HG02981 (cell line): ENCODE measurements around the gene ANP32A.

ENCODE experiments used
- ATAC-seq: cut with Tn5 transposase; IDR thresholded peaks from one replicate; pipeline ENCODE4 v1.9.1; 2021; ENCODE audit warnings: mild to moderate bottlenecking, moderate library complexity; ENCODE audit not compliant: unreplicated experiment

Gene ANP32A

GRCh38 chr15:68784206-68784605 lies 36.5 kb downstream of the ANP32A start:
- no peak for ATAC-seq

- ATAC-seq = no peak
Observed at GRCh38 chr15:68783226-68784058, 37.3 kb downstream of the ANP32A start.

- ATAC-seq = no peak
Observed at GRCh38 chr15:68782589-68783161, 38.0 kb downstream of the ANP32A start.

GRCh38 chr15:68781766-68782588 lies 38.7 kb downstream of the ANP32A start:
- ATAC-seq = no peak

GRCh38 chr15:68781217-68781616 lies 39.5 kb downstream of the ANP32A start:
- no peak for ATAC-seq

GRCh38 chr15:68778876-68779275 lies 41.8 kb downstream of the ANP32A start:
- ATAC-seq = no peak

GRCh38 chr15:68776477-68777270 lies 44.0 kb downstream of the ANP32A start:
- ATAC-seq = no peak

- ATAC-seq = no peak
Observed at GRCh38 chr15:68775671-68776476, 44.8 kb downstream of the ANP32A start.

GRCh38 chr15:68775236-68775577 lies 45.5 kb downstream of the ANP32A start:
- ATAC-seq = no peak

GRCh38 chr15:68774521-68775235 lies 46.0 kb downstream of the ANP32A start:
- ATAC-seq = no peak

GRCh38 chr15:68774120-68774519 lies 46.6 kb downstream of the ANP32A start:
- ATAC-seq = no peak

GRCh38 chr15:68773036-68773435 lies 47.7 kb downstream of the ANP32A start:
- no peak for ATAC-seq

GRCh38 chr15:68770216-68770615 lies 50.5 kb downstream of the ANP32A start:
- ATAC-seq = no peak

GRCh38 chr15:68769702-68770101 lies 51.0 kb downstream of the ANP32A start:
- ATAC-seq = no peak

GRCh38 chr15:68768321-68768720 lies 52.4 kb downstream of the ANP32A start:
- no peak for ATAC-seq

- no peak for ATAC-seq
Observed at GRCh38 chr15:68767833-68768232, 52.9 kb downstream of the ANP32A start.

- ATAC-seq = no peak
Observed at GRCh38 chr15:68765602-68766368, 54.9 kb downstream of the ANP32A start.

- no peak for ATAC-seq
Observed at GRCh38 chr15:68764090-68764489, 56.6 kb downstream of the ANP32A start.

- no peak for ATAC-seq
Observed at GRCh38 chr15:68763063-68763462, 57.6 kb downstream of the ANP32A start.
